Measurements from ENCODE around the gene C19orf53.

DNA sequence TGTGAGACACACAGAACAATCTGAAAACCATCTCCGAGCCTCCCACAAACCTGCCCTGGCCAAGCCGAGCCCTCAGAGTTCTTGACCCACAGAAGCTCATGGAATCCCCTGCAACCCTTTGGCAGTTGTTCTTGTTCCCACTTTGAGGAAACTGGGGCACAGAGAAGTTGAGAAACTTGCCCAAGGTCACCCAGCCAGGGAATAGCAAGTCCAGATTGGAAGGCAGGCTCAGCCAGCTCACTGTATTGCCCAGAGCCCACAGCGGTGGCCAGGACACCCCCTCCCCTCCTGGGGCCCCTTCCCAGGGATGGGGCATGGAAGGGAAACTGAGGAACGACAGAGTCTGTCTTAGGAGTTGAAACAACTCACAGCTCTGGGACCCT is 22.8 kb downstream of the C19orf53 start:
- TF ChIP-seq POLR2AphosphoS5 (IDR thresholded peaks at IDR 0.05; ENCODE audit: borderline replicate concordance, low read depth, low read length) = no peak
- TF ChIP-seq EZH2 (IDR thresholded peaks at IDR 0.05) = no peak
- TF ChIP-seq FOXP2 (optimal IDR thresholded peaks at IDR 0.05; ENCODE audit: control extremely low read depth, extremely low read length, insufficient read depth) = no peak

Data from SK-N-MC (cell line).